ENCODE results near the gene RBM4. TPM values are rescaled to one million over a fixed set of nuclear protein-coding genes. Genes with fewer than 3 reads are reported as not detected.

The RBM4 gene
- total and polyA plus RNA-seq, 2 of the 4 experiments (the other 2 are of a cell fraction): 165 to 198 TPM

- Histone ChIP-seq H2AFZ (replicated peaks; ENCODE audit: low read length, poor library complexity) (no peak overlapping the region), H4K91ac (ENCODE audit: insufficient read depth, low read depth, low read length) (no peak overlapping the region), H4K8ac (ENCODE audit: low read depth in 2 of 2, low read length in 2 of 2) (no peak overlapping the region), H3K4ac (ENCODE audit: low read depth, low read length) (no peak overlapping the region), H3K4me2 (ENCODE audit: low read depth, low read length) (peak overlapping the region; percentile 97), H2AK5ac (ENCODE audit: low read depth, low read length) (no peak overlapping the region), H2AK9ac (replicated peaks; ENCODE audit: low read depth, low read length, poor library complexity) (peak overlapping the region; percentile 16), H3K9me3 (ENCODE audit: control insufficient read depth, insufficient read depth, low read length) (no peaks in the 10 kb centered on the region), H2BK15ac (ENCODE audit: low read depth, low read length) (no peak overlapping the region), H3K27ac (ENCODE audit: insufficient read depth, low read length) (0 out of 2 replicates have a peak overlapping the region, but pooled peaks have one; percentile 13), H2BK5ac (ENCODE audit: low read depth, low read length, poor library complexity, severe bottlenecking) (peak overlapping the region; percentile 21), H3K56ac (ENCODE audit: extremely low read depth, insufficient read depth, low read length) (no peak overlapping the region), H3K27me3 (ENCODE audit: control insufficient read depth, insufficient read depth, low read length) (no peaks in the 10 kb centered on the region), H3K14ac (replicated peaks; ENCODE audit: low read depth, low read length) (peak overlapping the region; percentile 61), H2BK20ac (ENCODE audit: low read depth, low read length) (no peak overlapping the region), H3K9ac (ENCODE audit: low read depth, low read length) (no peak overlapping the region; the same call in 1 of the 2 replicates), H3K36me3 (ENCODE audit: control insufficient read depth, insufficient read depth, low read length) (peaks cover 18% of the 10 kb centered on the region), H3K9me1 (ENCODE audit: insufficient read depth, low read length) (peaks cover 21% of the 10 kb centered on the region), H3K23ac (ENCODE audit: low read depth, low read length) (peak overlapping the region; percentile 73; the same call in 1 of the 2 replicates), H2BK120ac (ENCODE audit: low read depth, low read length) (no peak overlapping the region), H3K4me3 (ENCODE audit: insufficient read depth, low read depth, low read length) (peak overlapping the region; percentile 65; the same call in 1 of the 2 replicates), H3K79me1 (ENCODE audit: low read depth in 1 of 2, low read length in 2 of 2) (peaks cover 12 to 67% of the 10 kb centered on the region in 2 experiments; a peak in 3 of 4 replicates), H3K18ac (ENCODE audit: low read depth, low read length) (no peak overlapping the region), H4K5ac (ENCODE audit: low read depth, low read length) (no peak overlapping the region), H3K4me1 (ENCODE audit: control insufficient read depth, insufficient read depth, low read length) (peaks cover 3% of the 10 kb centered on the region; the same call in 1 of the 2 replicates), H4K20me1 (ENCODE audit: insufficient read depth, low read length) (peaks cover 77% of the 10 kb centered on the region)
- POLR2A ChIA-PET (ENCODE audit: unreplicated experiment): interaction anchor here (0.6 to 1.7 kb wide), 2 partner anchors 19 to 290 kb away, joined by 7 to 11 read pairs; partner anchors contain the start of gene RBM4
- BruUV-seq (replicated peaks): no TSS peak
- TF ChIP-seq USF2 (IDR thresholded peaks at IDR 0.05; ENCODE audit: low read depth, low read length): no peak
- no peak for TF ChIP-seq BHLHE40 (IDR thresholded peaks at IDR 0.05; ENCODE audit: low read depth, low read length)
- TF ChIP-seq, protein P1, sequence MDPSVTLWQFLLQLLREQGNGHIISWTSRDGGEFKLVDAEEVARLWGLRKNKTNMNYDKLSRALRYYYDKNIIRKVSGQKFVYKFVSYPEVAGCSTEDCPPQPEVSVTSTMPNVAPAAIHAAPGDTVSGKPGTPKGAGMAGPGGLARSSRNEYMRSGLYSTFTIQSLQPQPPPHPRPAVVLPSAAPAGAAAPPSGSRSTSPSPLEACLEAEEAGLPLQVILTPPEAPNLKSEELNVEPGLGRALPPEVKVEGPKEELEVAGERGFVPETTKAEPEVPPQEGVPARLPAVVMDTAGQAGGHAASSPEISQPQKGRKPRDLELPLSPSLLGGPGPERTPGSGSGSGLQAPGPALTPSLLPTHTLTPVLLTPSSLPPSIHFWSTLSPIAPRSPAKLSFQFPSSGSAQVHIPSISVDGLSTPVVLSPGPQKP (IDR thresholded peaks at IDR 0.05; ENCODE audit: borderline replicate concordance, low read depth, low read length): no peak
- no peak for TF ChIP-seq SMC3 (IDR thresholded peaks at IDR 0.05; ENCODE audit: low read depth, low read length)
- TF ChIP-seq RCOR1 (IDR thresholded peaks at IDR 0.05; ENCODE audit: insufficient replicate concordance, low read length): no peak
- no peak for TF ChIP-seq NFE2L2 (IDR thresholded peaks at IDR 0.05; ENCODE audit: low read depth, low read length)
- 0 out of 2 replicates have a peak, but pooled peaks have one; percentile 21 for TF ChIP-seq POLR2A (IDR thresholded peaks at IDR 0.05; ENCODE audit: low read depth, low read length)
- TF ChIP-seq CEBPB (IDR thresholded peaks at IDR 0.05; ENCODE audit: low read depth, low read length): no peak
- DNase-seq (peak; percentile 57), ATAC-seq (ENCODE audit: low read depth) (no peak)
- CTCF ChIA-PET: interaction anchor here (1.0 to 1.1 kb wide), 2 partner anchors 19 to 40 kb away, joined by 3 to 5 read pairs; no protein-coding TSS in a partner anchor
- no CpG with 5 or more reads among the region's 4 CpGs for WGBS, 2 experiments (ENCODE audit: extremely low coverage in 2 of 2, insufficient read length in 1 of 2)
- dilution Hi-C loops (cut with HindIII; ENCODE audit: low sequenced_read_pairs, unreplicated experiment) (no loop called here), intact Hi-C loops (cut with micrococcal nuclease) (loop anchor here (2.0 kb wide), 1 partner anchor 140 kb away; no protein-coding TSS in a partner anchor), in situ Hi-C loops (cut with MboI; ENCODE audit: low sequenced_read_pairs) (no loop called here)
These were observed 19.4 kb upstream of the RBM4 start for GRCh38 chr11:66619080-66619554.
